HCT116 (cell line): ENCODE results near the gene PHACTR1. TPM values are rescaled to one million over a fixed set of nuclear protein-coding genes. Genes with fewer than 3 reads are reported as not detected.

Source experiments
- ATAC-seq: fragments of 200-7000 bp; cut with Tn5 transposase; 2 replicates; pipeline ENCODE4 v1.9.1; 2020; ENCODE audit warnings: mild to moderate bottlenecking, moderate library complexity
- BruUV-seq: library from RNA; stranded (reverse); fragments of 400-500 nt; replicated peaks from 2 replicates; lab custom pipeline; 2021; lab: Mats Ljungman, UMichigan
- CTCF ChIA-PET: fragments of 300-600 bp; sonication (Branson Sonifier 250); formaldehyde crosslinking; loops from one replicate; lab custom pipeline; 2021; ENCODE audit warnings: antibody characterized with exemption; lab: Charles Lee
- POLR2A ChIA-PET: fragments of 300-600, 350-600 bp; sonication (Branson Sonifier 250); formaldehyde crosslinking; loops from one replicate; lab custom pipeline; 2021; ENCODE audit warnings: antibody characterized with exemption; lab: Charles Lee
- RAD21 ChIA-PET, 2 experiments: fragments of 300-600 bp; sonication (Branson Sonifier 250); formaldehyde crosslinking; loops; one replicate each; lab custom pipeline; 2023; ENCODE audit warnings: low total read pairs in 2 of 2; ENCODE audit not compliant: uncharacterized antibody in 2 of 2, unreplicated experiment in 2 of 2, low non-redundant PET in 1 of 2; lab: Charles Lee
- DNase-seq: peaks from one replicate; pipeline ENCODE4 v3.0.0-alpha.2; 2010; ENCODE audit warnings: low read depth, low spot score
- H2AFZ ChIP-seq: fragments of 200-600 bp; shearing (Covaris generic), sonication (generic); 2 replicates; pipeline ENCODE4 v1.6.1; 2017; ENCODE audit warnings: low read depth, mixed run types, mixed read lengths, antibody characterized with exemption, low read length; ENCODE audit not compliant: poor library complexity, severe bottlenecking
- H3K27ac ChIP-seq: 2 replicates; pipeline ENCODE4 v1.5.1; 2012; ENCODE audit warnings: low read depth, low read length
- H3K27me3 ChIP-seq: fragments of 200-600 bp; sonication (generic); 2 replicates; pipeline ENCODE4 v1.6.1; 2016; ENCODE audit warnings: mixed run types, low read length, mixed read lengths; ENCODE audit not compliant: insufficient read depth
- H3K36me3 ChIP-seq, 2 experiments: fragments of 200-500 bp in 1 of 2; fragments of 200-600 bp in 1 of 2; sonication (Bioruptor generic) in 1 of 2; sonication (generic) in 1 of 2; 2 replicates each; pipeline versions ENCODE4 v1.5.1 to v1.6.1; 2014 to 2016; ENCODE audit warnings: low read length in 2 of 2, inconsistent platforms in 1 of 2, mixed read lengths in 1 of 2, mixed run types in 1 of 2; ENCODE audit not compliant: insufficient read depth in 2 of 2, control insufficient read depth in 1 of 2
- H3K4me1 ChIP-seq, 2 experiments: fragments of 200-600 bp in 1 of 2; sonication (generic) in 1 of 2; 2 replicates each; pipeline versions ENCODE4 v1.5.1 to v1.6.1; 2012 to 2017; ENCODE audit warnings: low read length in 2 of 2, inconsistent platforms in 1 of 2, mild to moderate bottlenecking in 1 of 2, mixed read lengths in 1 of 2, mixed run types in 1 of 2, moderate library complexity in 1 of 2; ENCODE audit not compliant: insufficient read depth in 2 of 2, control insufficient read depth in 1 of 2
- H3K4me2 ChIP-seq: fragments of 200-600 bp; sonication (generic); 2 replicates; pipeline ENCODE4 v1.6.1; 2017; ENCODE audit warnings: mixed run types, low read length, mixed read lengths
- H3K4me3 ChIP-seq, 2 experiments: fragments of 200-600 bp in 1 of 2; sonication (generic) in 1 of 2; replicated peaks in 1 of 2; 2 replicates each; pipeline ENCODE4 v1.5.1; 2011 to 2016; ENCODE audit warnings: low read length in 2 of 2, control low read depth in 1 of 2, low read depth in 1 of 2, mild to moderate bottlenecking in 1 of 2, mixed read lengths in 1 of 2, mixed run types in 1 of 2
- H3K79me2 ChIP-seq: fragments of 200-600 bp; sonication (generic); 2 replicates; pipeline ENCODE4 v1.6.1; 2017; ENCODE audit warnings: mild to moderate bottlenecking, mixed run types, low read length, moderate library complexity, mixed read lengths; ENCODE audit not compliant: insufficient read depth
- H3K9ac ChIP-seq: fragments of 200-600 bp; sonication (generic); 2 replicates; pipeline ENCODE4 v1.6.1; 2016; ENCODE audit warnings: low read length, mixed read lengths
- H3K9me2 ChIP-seq: fragments of 200-600 bp; sonication (generic), shearing (Covaris generic); 2 replicates; pipeline ENCODE4 v1.6.1; 2017; ENCODE audit warnings: mixed run types, mild to moderate bottlenecking, moderate library complexity; ENCODE audit not compliant: insufficient read depth
- H3K9me3 ChIP-seq, 2 experiments: fragments of 200-500 bp in 1 of 2; fragments of 200-600 bp in 1 of 2; sonication (Bioruptor generic) in 1 of 2; sonication (generic) in 1 of 2; 2 replicates each; pipeline ENCODE4 v1.6.1; 2014 to 2017; ENCODE audit warnings: low read length in 2 of 2, mixed read lengths in 2 of 2, inconsistent platforms in 1 of 2, low read depth in 1 of 2, mild to moderate bottlenecking in 1 of 2, mixed run types in 1 of 2, moderate library complexity in 1 of 2; ENCODE audit not compliant: control insufficient read depth in 1 of 2, insufficient read depth in 1 of 2
- H4K20me1 ChIP-seq: fragments of 200-600 bp; sonication (generic), shearing (Covaris generic); 2 replicates; pipeline ENCODE4 v1.6.1; 2017; ENCODE audit warnings: mixed run types, mild to moderate bottlenecking, moderate library complexity; ENCODE audit not compliant: insufficient read depth
- CBX3 ChIP-seq: IDR thresholded peaks from 2 replicates; pipeline ENCODE4 v1.6.1; 2012; ENCODE audit warnings: low read depth
- EGR1 ChIP-seq: IDR thresholded peaks from 2 replicates; pipeline ENCODE4 v1.6.1; 2012; ENCODE audit warnings: low read depth
- EZH2 ChIP-seq: fragments of 200-600 bp; sonication (generic); IDR thresholded peaks from 2 replicates; pipeline ENCODE4 v1.6.1; 2017; ENCODE audit warnings: antibody characterized with exemption, mixed run types
- FOSL1 ChIP-seq: IDR thresholded peaks from 2 replicates; pipeline ENCODE4 v1.6.1; 2012; ENCODE audit warnings: low read depth
- JUND ChIP-seq: IDR thresholded peaks from 2 replicates; pipeline ENCODE4 v1.6.1; 2012
- POLR2A ChIP-seq: IDR thresholded peaks from 2 replicates; pipeline ENCODE4 v1.7.0; 2011; ENCODE audit warnings: borderline replicate concordance; ENCODE audit not compliant: insufficient read depth, insufficient read length; ENCODE audit errors: extremely low read depth
- POLR2AphosphoS5 ChIP-seq: IDR thresholded peaks from 2 replicates; pipeline ENCODE4 v1.6.1; 2011; ENCODE audit warnings: mild to moderate bottlenecking, low read depth, low read length, moderate library complexity
- RAD21 ChIP-seq: IDR thresholded peaks from 2 replicates; pipeline ENCODE4 v1.6.1; 2012; ENCODE audit warnings: low read depth, mild to moderate bottlenecking
- SIN3A ChIP-seq: IDR thresholded peaks from 2 replicates; pipeline ENCODE4 v1.6.1; 2012; ENCODE audit warnings: low read depth
- SP1 ChIP-seq: IDR thresholded peaks from 2 replicates; pipeline ENCODE4 v1.6.1; 2012; ENCODE audit warnings: low read depth
- TCF7L2 ChIP-seq: IDR thresholded peaks from 2 replicates; pipeline ENCODE4 v1.7.0; 2011; ENCODE audit warnings: borderline replicate concordance, inconsistent platforms; ENCODE audit not compliant: insufficient read depth, insufficient read length; ENCODE audit errors: extremely low read depth
- YY1 ChIP-seq: IDR thresholded peaks from 2 replicates; pipeline ENCODE4 v1.6.1; 2011; ENCODE audit warnings: low read length, low read depth, moderate library complexity, mild to moderate bottlenecking; ENCODE audit not compliant: insufficient replicate concordance; ENCODE audit errors: extremely low read depth
- intact Hi-C: fragments of 100-400 bp; cut with micrococcal nuclease; formaldehyde crosslinking; loops from 2 replicates; pipeline ENCODE4 v1.10.0; 2022
- total RNA-seq: library from RNA; stranded (reverse); gene quantifications from one replicate; pipeline ENCODE4 v1.2.1, GENCODE V29; 2021; ENCODE audit not compliant: unreplicated experiment
- TF ChIP-seq, protein P1 (sequence below): IDR thresholded peaks from 2 replicates; pipeline ENCODE4 v1.6.1; 2011; ENCODE audit warnings: mild to moderate bottlenecking, low read length, moderate library complexity; ENCODE audit not compliant: insufficient replicate concordance; ENCODE audit errors: extremely low read depth
- TF ChIP-seq, protein P2 (sequence below), 3 experiments: fragments of 200-600 bp in 1 of 3; sonication (generic) in 1 of 3; IDR thresholded peaks in 2 of 3; conservative IDR thresholded peaks in 1 of 3; 2 replicates each; pipeline ENCODE4 v1.5.1; 2012 to 2017; ENCODE audit warnings: low read depth in 2 of 3, low read length in 2 of 3, antibody characterized with exemption in 1 of 3, borderline replicate concordance in 1 of 3, control low read depth in 1 of 3, mild to moderate bottlenecking in 1 of 3, mixed read lengths in 1 of 3, mixed run types in 1 of 3, moderate library complexity in 1 of 3; ENCODE audit not compliant: insufficient read depth in 1 of 3
- TF ChIP-seq, protein P3 (sequence below): IDR thresholded peaks from 2 replicates; pipeline ENCODE4 v1.6.1; 2012
- TF ChIP-seq, protein P4 (sequence below): IDR thresholded peaks from 2 replicates; pipeline ENCODE4 v1.6.1; 2012; ENCODE audit warnings: low read depth

The PHACTR1 gene
- total RNA-seq, 1 experiment from 2014 or later = 0.17 TPM

DNA sequence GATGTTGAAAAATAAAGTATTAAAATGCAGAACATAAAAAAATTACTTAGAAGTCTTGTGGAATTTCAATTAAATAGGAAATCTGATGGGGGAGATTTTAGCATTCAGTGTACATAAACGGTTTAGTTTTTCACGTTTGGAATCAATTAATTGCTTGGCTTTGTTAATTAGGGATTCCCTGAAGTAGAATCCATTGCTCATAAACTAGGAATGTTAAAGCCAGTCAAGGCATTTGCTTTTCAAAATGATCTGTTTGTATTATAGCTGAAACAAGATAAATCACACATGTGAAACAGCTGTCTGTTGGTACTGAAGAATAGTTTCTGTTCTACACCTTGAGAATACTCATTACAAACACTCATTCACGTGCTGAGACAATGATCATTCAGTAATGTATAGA is 313.8 kb downstream of the PHACTR1 start:
- Histone ChIP-seq H3K4me3 (no peak overlapping the region), H3K4me2 (no peak overlapping the region), H3K9me2 (no peaks in the 10 kb centered on the region), H3K9me3 (no peaks in the 10 kb centered on the region), H4K20me1 (no peaks in the 10 kb centered on the region), H3K36me3 (no peaks in the 10 kb centered on the region), H3K79me2 (no peaks in the 10 kb centered on the region), H2AFZ (no peak overlapping the region), H3K4me1 (no peaks in the 10 kb centered on the region), H3K9ac (no peak overlapping the region), H3K27me3 (peaks cover 45% of the 10 kb centered on the region), H3K27ac (no peak overlapping the region)
- ATAC-seq = no peak
- no peak for DNase-seq
- RAD21 ChIA-PET = no interaction called here
- no peak for TF ChIP-seq POLR2A
- no peak for TF ChIP-seq POLR2AphosphoS5
- TF ChIP-seq, protein P1, sequence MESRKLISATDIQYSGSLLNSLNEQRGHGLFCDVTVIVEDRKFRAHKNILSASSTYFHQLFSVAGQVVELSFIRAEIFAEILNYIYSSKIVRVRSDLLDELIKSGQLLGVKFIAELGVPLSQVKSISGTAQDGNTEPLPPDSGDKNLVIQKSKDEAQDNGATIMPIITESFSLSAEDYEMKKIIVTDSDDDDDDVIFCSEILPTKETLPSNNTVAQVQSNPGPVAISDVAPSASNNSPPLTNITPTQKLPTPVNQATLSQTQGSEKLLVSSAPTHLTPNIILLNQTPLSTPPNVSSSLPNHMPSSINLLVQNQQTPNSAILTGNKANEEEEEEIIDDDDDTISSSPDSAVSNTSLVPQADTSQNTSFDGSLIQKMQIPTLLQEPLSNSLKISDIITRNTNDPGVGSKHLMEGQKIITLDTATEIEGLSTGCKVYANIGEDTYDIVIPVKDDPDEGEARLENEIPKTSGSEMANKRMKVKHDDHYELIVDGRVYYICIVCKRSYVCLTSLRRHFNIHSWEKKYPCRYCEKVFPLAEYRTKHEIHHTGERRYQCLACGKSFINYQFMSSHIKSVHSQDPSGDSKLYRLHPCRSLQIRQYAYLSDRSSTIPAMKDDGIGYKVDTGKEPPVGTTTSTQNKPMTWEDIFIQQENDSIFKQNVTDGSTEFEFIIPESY = no peak
- TF ChIP-seq JUND = no peak
- TF ChIP-seq, protein P2, sequence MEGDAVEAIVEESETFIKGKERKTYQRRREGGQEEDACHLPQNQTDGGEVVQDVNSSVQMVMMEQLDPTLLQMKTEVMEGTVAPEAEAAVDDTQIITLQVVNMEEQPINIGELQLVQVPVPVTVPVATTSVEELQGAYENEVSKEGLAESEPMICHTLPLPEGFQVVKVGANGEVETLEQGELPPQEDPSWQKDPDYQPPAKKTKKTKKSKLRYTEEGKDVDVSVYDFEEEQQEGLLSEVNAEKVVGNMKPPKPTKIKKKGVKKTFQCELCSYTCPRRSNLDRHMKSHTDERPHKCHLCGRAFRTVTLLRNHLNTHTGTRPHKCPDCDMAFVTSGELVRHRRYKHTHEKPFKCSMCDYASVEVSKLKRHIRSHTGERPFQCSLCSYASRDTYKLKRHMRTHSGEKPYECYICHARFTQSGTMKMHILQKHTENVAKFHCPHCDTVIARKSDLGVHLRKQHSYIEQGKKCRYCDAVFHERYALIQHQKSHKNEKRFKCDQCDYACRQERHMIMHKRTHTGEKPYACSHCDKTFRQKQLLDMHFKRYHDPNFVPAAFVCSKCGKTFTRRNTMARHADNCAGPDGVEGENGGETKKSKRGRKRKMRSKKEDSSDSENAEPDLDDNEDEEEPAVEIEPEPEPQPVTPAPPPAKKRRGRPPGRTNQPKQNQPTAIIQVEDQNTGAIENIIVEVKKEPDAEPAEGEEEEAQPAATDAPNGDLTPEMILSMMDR (IDR thresholded peaks at IDR 0.05 in 2 of 3, conservative IDR thresholded peaks at IDR 0.05 in 1 of 3; ENCODE audit: borderline replicate concordance in 1 of 3, insufficient read depth in 1 of 3, low read depth in 2 of 3, low read length in 2 of 3) = no peak
- TF ChIP-seq, protein P3, sequence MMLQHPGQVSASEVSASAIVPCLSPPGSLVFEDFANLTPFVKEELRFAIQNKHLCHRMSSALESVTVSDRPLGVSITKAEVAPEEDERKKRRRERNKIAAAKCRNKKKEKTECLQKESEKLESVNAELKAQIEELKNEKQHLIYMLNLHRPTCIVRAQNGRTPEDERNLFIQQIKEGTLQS = no peak
- no peak for TF ChIP-seq EGR1
- TF ChIP-seq SP1 = no peak
- TF ChIP-seq, protein P4, sequence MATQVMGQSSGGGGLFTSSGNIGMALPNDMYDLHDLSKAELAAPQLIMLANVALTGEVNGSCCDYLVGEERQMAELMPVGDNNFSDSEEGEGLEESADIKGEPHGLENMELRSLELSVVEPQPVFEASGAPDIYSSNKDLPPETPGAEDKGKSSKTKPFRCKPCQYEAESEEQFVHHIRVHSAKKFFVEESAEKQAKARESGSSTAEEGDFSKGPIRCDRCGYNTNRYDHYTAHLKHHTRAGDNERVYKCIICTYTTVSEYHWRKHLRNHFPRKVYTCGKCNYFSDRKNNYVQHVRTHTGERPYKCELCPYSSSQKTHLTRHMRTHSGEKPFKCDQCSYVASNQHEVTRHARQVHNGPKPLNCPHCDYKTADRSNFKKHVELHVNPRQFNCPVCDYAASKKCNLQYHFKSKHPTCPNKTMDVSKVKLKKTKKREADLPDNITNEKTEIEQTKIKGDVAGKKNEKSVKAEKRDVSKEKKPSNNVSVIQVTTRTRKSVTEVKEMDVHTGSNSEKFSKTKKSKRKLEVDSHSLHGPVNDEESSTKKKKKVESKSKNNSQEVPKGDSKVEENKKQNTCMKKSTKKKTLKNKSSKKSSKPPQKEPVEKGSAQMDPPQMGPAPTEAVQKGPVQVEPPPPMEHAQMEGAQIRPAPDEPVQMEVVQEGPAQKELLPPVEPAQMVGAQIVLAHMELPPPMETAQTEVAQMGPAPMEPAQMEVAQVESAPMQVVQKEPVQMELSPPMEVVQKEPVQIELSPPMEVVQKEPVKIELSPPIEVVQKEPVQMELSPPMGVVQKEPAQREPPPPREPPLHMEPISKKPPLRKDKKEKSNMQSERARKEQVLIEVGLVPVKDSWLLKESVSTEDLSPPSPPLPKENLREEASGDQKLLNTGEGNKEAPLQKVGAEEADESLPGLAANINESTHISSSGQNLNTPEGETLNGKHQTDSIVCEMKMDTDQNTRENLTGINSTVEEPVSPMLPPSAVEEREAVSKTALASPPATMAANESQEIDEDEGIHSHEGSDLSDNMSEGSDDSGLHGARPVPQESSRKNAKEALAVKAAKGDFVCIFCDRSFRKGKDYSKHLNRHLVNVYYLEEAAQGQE = no peak
- no peak for TF ChIP-seq FOSL1
- TF ChIP-seq SIN3A = no peak
- no peak for TF ChIP-seq YY1
- TF ChIP-seq TCF7L2 = no peak
- TF ChIP-seq RAD21 = no peak
- TF ChIP-seq EZH2 = no peak
- no peak for TF ChIP-seq CBX3
- CTCF ChIA-PET = no interaction called here
- intact Hi-C loops = no loop called here
- BruUV-seq = no TSS peak
- POLR2A ChIA-PET = no interaction called here
